ENCODE measurements around the gene SHROOM2.

SHROOM2 gene

GRCh38 chrX:9759337-9759736, 26.9 kb upstream of the SHROOM2 start:
- TF ChIP-seq GABPA (IDR thresholded peaks at IDR 0.05; ENCODE audit: low read depth), result no peak
- TF ChIP-seq REST (IDR thresholded peaks at IDR 0.05; ENCODE audit: insufficient replicate concordance, low read depth), result no peak
- no peak for TF ChIP-seq SPI1 (IDR thresholded peaks at IDR 0.05; ENCODE audit: borderline replicate concordance, low read depth)
- no peak for TF ChIP-seq POLR2AphosphoS5 (IDR thresholded peaks at IDR 0.05; ENCODE audit: low read depth)
- no peak for TF ChIP-seq CTCF (IDR thresholded peaks at IDR 0.05; ENCODE audit: insufficient read depth, low read length)
- Histone ChIP-seq H3K4me3 (replicated peaks; ENCODE audit: insufficient read depth, low read length) (no peak overlapping the region), H3K27ac (replicated peaks) (no peak overlapping the region), H3K27me3 (ENCODE audit: insufficient read depth, poor library complexity, severe bottlenecking) (no peaks in the 10 kb centered on the region)
- no peak for DNase-seq (ENCODE audit: low read depth in 1 of 2, low spot score in 1 of 2)

- no peaks in the 10 kb centered on the region for H3K27me3 ChIP-seq (ENCODE audit: insufficient read depth, poor library complexity, severe bottlenecking)
- DNase-seq (ENCODE audit: low read depth in 1 of 2, low spot score in 1 of 2), result no peak
- H3K4me3 ChIP-seq (replicated peaks; ENCODE audit: insufficient read depth, low read length), result no peak overlapping the region
- no peak overlapping the region for H3K27ac ChIP-seq (replicated peaks)
- TF ChIP-seq SPI1 (IDR thresholded peaks at IDR 0.05; ENCODE audit: borderline replicate concordance, low read depth) (no peak), GABPA (IDR thresholded peaks at IDR 0.05; ENCODE audit: low read depth) (no peak), CTCF (IDR thresholded peaks at IDR 0.05; ENCODE audit: insufficient read depth, low read length) (no peak), REST (IDR thresholded peaks at IDR 0.05; ENCODE audit: insufficient replicate concordance, low read depth) (no peak), POLR2AphosphoS5 (IDR thresholded peaks at IDR 0.05; ENCODE audit: low read depth) (no peak)
These were observed 21.0 kb upstream of the SHROOM2 start for GRCh38 chrX:9765072-9765736.

- TF ChIP-seq SPI1 (IDR thresholded peaks at IDR 0.05; ENCODE audit: borderline replicate concordance, low read depth), result no peak
- TF ChIP-seq POLR2AphosphoS5 (IDR thresholded peaks at IDR 0.05; ENCODE audit: low read depth), result no peak
- no peak for TF ChIP-seq GABPA (IDR thresholded peaks at IDR 0.05; ENCODE audit: low read depth)
- no peak for TF ChIP-seq CTCF (IDR thresholded peaks at IDR 0.05; ENCODE audit: insufficient read depth, low read length)
- TF ChIP-seq REST (IDR thresholded peaks at IDR 0.05; ENCODE audit: insufficient replicate concordance, low read depth), result no peak
- Histone ChIP-seq H3K4me3 (replicated peaks; ENCODE audit: insufficient read depth, low read length) (no peak within 1 kb of the TSS), H3K27me3 (ENCODE audit: insufficient read depth, poor library complexity, severe bottlenecking) (no peaks in the 10 kb centered on the region), H3K27ac (replicated peaks) (no peak within 1 kb of the TSS)
- DNase-seq (ENCODE audit: low read depth in 1 of 2, low spot score in 1 of 2), result no peak
These were observed 20.5 kb upstream of the SHROOM2 start, which contains the start of gene GPR143 for GRCh38 chrX:9765737-9766097. Gene GPR143 (minus strand): TSS chrX:9765847. CDS start chrX:9765817, 30 bp downstream.

Measured in HL-60 (cell line).